Activated CD4-positive, alpha-beta memory T cell treated with anti-CD3 and anti-CD28 coated beads, Interleukin-2, amount 10 ng/mL, durations not matched to agents 7 days and 5 days (primary cell): ENCODE data around the gene RPRD1B. TPM values are rescaled to one million over a fixed set of nuclear protein-coding genes. Genes with fewer than 3 reads are reported as not detected.
"Not testable (repeated sequence)": the region's sequence is repeated elsewhere in the genome, so short reads cannot be mapped to it uniquely, and the experiment has no call there.

ENCODE experiments used
- CTCF ChIA-PET: fragments of 350-600 bp; sonication (Branson Sonifier 250); formaldehyde crosslinking; loops from one replicate; lab custom pipeline; 2021; ENCODE audit warnings: antibody characterized with exemption, inconsistent platforms; lab: Charles Lee
- POLR2A ChIA-PET: fragments of 350-600 bp; sonication (Branson Sonifier 250); formaldehyde crosslinking; loops from one replicate; lab custom pipeline; 2021; ENCODE audit warnings: antibody characterized with exemption; lab: Charles Lee
- DNase-seq: peaks from one replicate; pipeline ENCODE4 v3.0.0-alpha.2; 2020
- H3K27ac Mint-ChIP-seq: one replicate; pipeline ENCODE4 v1.8.0; 2021; ENCODE audit warnings: mild to moderate bottlenecking, mixed read lengths
- H3K27me3 Mint-ChIP-seq: one replicate; pipeline ENCODE4 v1.8.0; 2021; ENCODE audit warnings: mixed read lengths
- H3K36me3 Mint-ChIP-seq: one replicate; pipeline ENCODE4 v1.8.0; 2021; ENCODE audit warnings: low read depth, mixed read lengths
- H3K4me1 Mint-ChIP-seq: one replicate; pipeline ENCODE4 v1.8.0; 2021; ENCODE audit warnings: mixed read lengths
- H3K4me3 Mint-ChIP-seq: one replicate; pipeline ENCODE4 v1.8.0; 2021; ENCODE audit warnings: mild to moderate bottlenecking, mixed read lengths
- H3K9me3 Mint-ChIP-seq: one replicate; pipeline ENCODE4 v1.8.0; 2021; ENCODE audit warnings: mixed read lengths
- total RNA-seq, 2 experiments: library from RNA; stranded (reverse); gene quantifications; one replicate each; pipeline ENCODE4 v1.2.3, GENCODE V29; 2021

The RPRD1B gene
- total RNA-seq, 2 experiments from 2014 or later, result 27.6 to 33.2 TPM

DNA sequence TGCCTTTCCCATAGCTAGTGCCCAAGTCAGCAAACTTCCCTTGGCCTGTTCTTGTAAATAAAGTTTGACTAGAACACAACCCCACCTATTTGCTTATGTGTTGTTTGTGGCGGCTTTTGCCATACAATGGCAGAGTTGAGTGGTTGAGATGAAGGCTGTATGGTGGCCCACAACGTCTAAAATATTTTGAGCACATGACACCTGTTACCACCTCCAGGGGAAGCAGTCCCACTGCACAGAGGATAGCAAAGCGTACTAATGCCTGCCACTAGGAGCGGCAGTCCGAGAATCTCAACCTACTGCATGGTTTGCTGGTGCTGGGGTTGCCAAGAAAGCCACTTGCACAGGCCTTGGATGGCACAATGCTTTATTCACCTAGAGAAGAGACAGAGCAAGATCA lies 72.9 kb downstream of the RPRD1B start:
- no peak overlapping the region for H3K27ac Mint-ChIP-seq
- DNase-seq, result no peak
- no peaks in the 10 kb centered on the region for H3K4me1 Mint-ChIP-seq
- ChIA-PET CTCF (no interaction called here), POLR2A (no interaction called here)
- no peak overlapping the region for H3K4me3 Mint-ChIP-seq
- H3K27me3 Mint-ChIP-seq, result no peaks in the 10 kb centered on the region
- no peaks in the 10 kb centered on the region for H3K9me3 Mint-ChIP-seq
- H3K36me3 Mint-ChIP-seq, result no peaks in the 10 kb centered on the region

DNA sequence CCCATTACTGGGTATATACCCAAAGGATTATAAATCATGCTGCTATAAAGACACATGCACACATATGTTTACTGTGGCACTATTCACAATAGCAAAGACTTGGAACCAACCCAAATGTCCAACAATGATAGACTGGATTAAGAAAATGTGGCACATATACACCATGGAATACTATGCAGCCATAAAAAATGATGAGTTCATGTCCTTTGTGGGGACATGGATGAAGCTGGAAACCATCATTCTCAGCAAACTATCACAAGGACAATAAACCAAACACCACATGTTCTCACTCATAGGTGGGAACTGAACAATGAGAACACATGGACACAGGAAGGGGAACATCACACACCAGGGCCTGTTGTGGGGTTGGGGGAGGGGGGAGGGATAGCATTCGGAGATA lies 73.8 kb downstream of the RPRD1B start:
- DNase-seq, POLR2A ChIA-PET, CTCF ChIA-PET: not testable (repeated sequence)

DNA sequence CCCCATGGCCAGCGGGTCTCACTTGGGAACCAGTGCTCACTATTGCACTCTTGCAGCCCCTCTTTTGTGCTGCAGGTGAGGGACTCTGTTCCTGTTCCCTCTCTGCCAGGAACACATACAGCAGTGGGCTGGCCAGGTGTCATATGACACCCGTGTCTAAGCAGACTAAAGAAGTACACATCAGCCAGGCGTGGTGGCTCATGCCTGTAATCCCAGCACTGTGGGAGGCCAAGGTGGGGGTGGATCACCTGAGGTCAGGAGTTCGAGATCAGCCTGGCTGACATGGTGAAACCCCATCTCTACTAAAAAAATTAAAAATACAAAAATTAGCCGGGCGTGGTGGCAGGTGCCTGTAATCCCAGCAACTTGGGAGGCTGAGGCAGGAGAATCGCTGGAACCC lies 74.4 kb downstream of the RPRD1B start:
- H3K27me3 Mint-ChIP-seq, H3K27ac Mint-ChIP-seq, H3K36me3 Mint-ChIP-seq, H3K4me1 Mint-ChIP-seq, POLR2A ChIA-PET, DNase-seq, H3K9me3 Mint-ChIP-seq, H3K4me3 Mint-ChIP-seq, CTCF ChIA-PET: not testable (repeated sequence)

More for the DNA sequence above, 73.8 kb downstream of the RPRD1B start:
- H3K36me3 Mint-ChIP-seq, H3K27ac Mint-ChIP-seq, H3K9me3 Mint-ChIP-seq, H3K4me3 Mint-ChIP-seq, H3K4me1 Mint-ChIP-seq, H3K27me3 Mint-ChIP-seq: not testable (repeated sequence)

DNA sequence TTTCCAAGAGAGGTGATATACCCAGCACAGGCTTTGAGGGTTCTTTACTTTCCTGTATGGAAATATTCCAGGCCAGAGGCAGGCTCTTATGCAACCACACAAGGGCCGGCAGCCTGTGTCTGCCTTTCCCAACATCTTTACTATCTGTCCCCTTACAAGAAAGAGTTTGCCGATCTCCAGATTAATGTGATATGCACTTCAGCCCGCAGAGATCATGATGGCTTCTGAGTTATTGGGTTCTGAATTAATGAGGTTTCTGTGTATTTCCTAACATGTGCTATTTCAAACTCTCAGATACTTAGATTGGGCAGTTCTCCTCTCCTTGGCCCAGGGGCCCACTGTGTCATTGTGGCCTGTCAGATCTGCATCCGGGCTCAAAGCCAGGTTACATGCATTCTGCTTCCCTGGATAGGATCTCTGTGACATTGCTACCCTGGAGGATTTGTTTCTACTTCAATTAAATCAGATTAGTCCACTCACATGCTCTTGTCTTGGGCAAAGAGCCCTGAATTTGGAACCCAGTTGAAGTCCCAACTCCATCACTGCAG lies 75.0 kb downstream of the RPRD1B start:
- no peak for DNase-seq
- Mint-ChIP-seq H3K9me3 (no peaks in the 10 kb centered on the region), H3K36me3 (no peaks in the 10 kb centered on the region), H3K27me3 (no peaks in the 10 kb centered on the region), H3K27ac (no peak overlapping the region), H3K4me1 (peaks cover 8% of the 10 kb centered on the region), H3K4me3 (no peak overlapping the region)
- ChIA-PET POLR2A (no interaction called here), CTCF (interaction anchor here (1.0 kb wide), 1 partner anchor 113 kb away, joined by 5 read pairs; no protein-coding TSS in a partner anchor)

DNA sequence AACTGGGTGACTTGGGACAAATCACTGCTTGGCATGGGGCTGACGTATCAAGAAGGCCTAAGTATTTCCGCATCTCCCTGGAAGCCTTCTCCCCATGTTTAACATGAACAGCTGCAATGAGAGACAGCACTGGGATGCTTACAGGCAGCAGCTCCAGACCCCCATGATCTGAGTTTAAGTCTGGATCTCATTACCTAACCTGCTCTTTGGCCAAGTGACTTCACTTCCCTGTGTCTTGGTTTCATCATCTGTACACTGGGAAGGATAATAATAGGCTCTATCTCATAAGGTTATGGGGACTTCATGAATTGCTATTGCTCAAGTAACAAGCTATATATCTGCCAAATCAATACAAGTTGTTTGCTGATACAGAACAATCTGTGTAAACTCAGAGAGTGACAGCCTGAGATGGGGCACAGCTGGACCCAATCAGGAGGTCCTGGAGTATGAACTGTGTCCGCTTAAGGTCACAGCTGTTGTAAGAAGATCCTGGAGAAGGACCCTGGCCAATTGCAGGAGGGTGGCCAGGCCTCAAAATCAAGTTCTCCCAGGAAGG lies 75.5 kb downstream of the RPRD1B start:
- peak; percentile 8 for DNase-seq
- Mint-ChIP-seq H3K4me1 (peaks cover 14% of the 10 kb centered on the region), H3K4me3 (no peak overlapping the region), H3K27ac (no peak overlapping the region), H3K27me3 (no peaks in the 10 kb centered on the region), H3K9me3 (no peaks in the 10 kb centered on the region), H3K36me3 (no peaks in the 10 kb centered on the region)
- ChIA-PET CTCF (interaction anchor here (1.0 kb wide), 1 partner anchor 112 kb away, joined by 5 read pairs; no protein-coding TSS in a partner anchor), POLR2A (no interaction called here)

DNA sequence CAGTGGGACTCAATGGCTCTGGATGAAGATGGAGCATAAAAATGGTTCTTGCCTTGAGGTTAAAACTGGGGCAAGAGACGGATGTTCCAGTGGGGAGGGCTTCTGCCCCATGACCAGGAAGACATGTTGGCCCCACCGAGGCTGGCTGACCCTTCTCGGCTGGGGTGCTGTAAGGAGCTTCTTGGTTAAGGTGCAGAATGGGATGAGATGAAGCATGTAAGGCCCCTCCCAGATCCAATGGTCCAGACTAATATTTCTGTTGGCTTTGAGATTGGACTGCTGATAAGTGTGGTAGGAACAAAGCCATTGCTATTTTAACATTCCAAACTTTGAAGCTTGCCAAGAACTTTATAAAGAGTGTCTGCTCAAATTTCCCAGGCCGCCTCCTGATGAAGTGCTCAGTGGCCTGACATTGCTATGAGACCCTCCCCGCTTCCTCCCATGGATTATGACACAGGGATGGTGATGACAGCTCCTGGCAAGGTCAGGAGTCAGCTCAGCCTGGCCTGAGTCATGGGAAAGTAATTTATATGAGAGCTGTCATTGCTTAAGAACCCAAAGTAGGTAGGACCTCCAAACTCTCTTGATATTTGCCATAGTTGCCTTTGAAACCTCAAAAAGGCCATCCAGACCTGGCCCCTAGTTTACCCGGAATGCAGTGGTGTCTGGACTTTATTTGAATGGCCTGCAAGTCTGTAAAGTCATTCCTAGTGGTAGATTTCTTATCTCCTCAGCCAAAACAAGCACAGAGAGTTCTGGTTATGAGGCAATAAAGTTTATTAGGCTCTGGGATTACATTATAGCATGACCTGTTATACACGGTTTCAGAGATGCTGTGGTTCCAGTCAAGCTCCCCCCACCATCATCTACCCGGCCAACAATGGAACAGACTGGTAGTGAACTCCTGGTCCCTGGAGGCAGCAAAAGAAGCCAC lies 76.3 kb downstream of the RPRD1B start:
- Mint-ChIP-seq H3K4me1 (peaks cover 15% of the 10 kb centered on the region), H3K36me3 (no peaks in the 10 kb centered on the region), H3K27ac (no peak overlapping the region), H3K4me3 (no peak overlapping the region), H3K27me3 (no peaks in the 10 kb centered on the region), H3K9me3 (no peaks in the 10 kb centered on the region)
- POLR2A ChIA-PET, result no interaction called here
- DNase-seq, result peak; percentile 1
- CTCF ChIA-PET, result interaction anchor here (1.0 to 1.2 kb wide), 3 partner anchors 37 to 111 kb away, joined by 3 to 5 read pairs (median 4); no protein-coding TSS in a partner anchor

- ChIA-PET CTCF (interaction anchor here (1.2 kb wide), 2 partner anchors 37 to 38 kb away, joined by 3 to 4 read pairs; no protein-coding TSS in a partner anchor), POLR2A (no interaction called here)
- DNase-seq, result peak; percentile 5
- no peak overlapping the region for H3K27ac Mint-ChIP-seq
- H3K4me1 Mint-ChIP-seq, result peaks cover 15% of the 10 kb centered on the region
- no peak overlapping the region for H3K4me3 Mint-ChIP-seq
- H3K27me3 Mint-ChIP-seq, result peaks cover 3% of the 10 kb centered on the region
- no peaks in the 10 kb centered on the region for H3K36me3 Mint-ChIP-seq
- no peaks in the 10 kb centered on the region for H3K9me3 Mint-ChIP-seq
These were observed 77.1 kb downstream of the RPRD1B start for GRCh38 chr20:38110525-38111178.

- no peaks in the 10 kb centered on the region for H3K9me3 Mint-ChIP-seq
- H3K36me3 Mint-ChIP-seq, result no peaks in the 10 kb centered on the region
- peaks cover 16% of the 10 kb centered on the region for H3K4me1 Mint-ChIP-seq
- ChIA-PET POLR2A (interaction anchor here (0.6 to 1.0 kb wide), 2 partner anchors 8 to 55 kb away, joined by 3 read pairs; no protein-coding TSS in a partner anchor), CTCF (interaction anchor here (0.5 to 4.2 kb wide), 6 partner anchors 33 to 111 kb away, joined by 3 to 43 read pairs (median 4); no protein-coding TSS in a partner anchor)
- H3K4me3 Mint-ChIP-seq, result no peak overlapping the region
- H3K27me3 Mint-ChIP-seq, result peaks cover 7% of the 10 kb centered on the region
- DNase-seq, result peak; percentile 5
- no peak overlapping the region for H3K27ac Mint-ChIP-seq
These were observed 78.1 kb downstream of the RPRD1B start for GRCh38 chr20:38111366-38112232.

GRCh38 chr20:38112261-38112929 lies 78.8 kb downstream of the RPRD1B start:
- Mint-ChIP-seq H3K36me3 (no peaks in the 10 kb centered on the region), H3K4me1 (peaks cover 16% of the 10 kb centered on the region), H3K9me3 (no peaks in the 10 kb centered on the region), H3K27ac (no peak overlapping the region), H3K4me3 (no peak overlapping the region), H3K27me3 (peaks cover 14% of the 10 kb centered on the region)
- POLR2A ChIA-PET, result interaction anchor here (0.6 to 1.0 kb wide), 2 partner anchors 7 to 55 kb away, joined by 3 read pairs; no protein-coding TSS in a partner anchor
- no peak for DNase-seq
- CTCF ChIA-PET, result interaction anchor here (0.5 to 4.2 kb wide), 6 partner anchors 18 to 110 kb away, joined by 3 to 43 read pairs (median 6); no protein-coding TSS in a partner anchor

DNA sequence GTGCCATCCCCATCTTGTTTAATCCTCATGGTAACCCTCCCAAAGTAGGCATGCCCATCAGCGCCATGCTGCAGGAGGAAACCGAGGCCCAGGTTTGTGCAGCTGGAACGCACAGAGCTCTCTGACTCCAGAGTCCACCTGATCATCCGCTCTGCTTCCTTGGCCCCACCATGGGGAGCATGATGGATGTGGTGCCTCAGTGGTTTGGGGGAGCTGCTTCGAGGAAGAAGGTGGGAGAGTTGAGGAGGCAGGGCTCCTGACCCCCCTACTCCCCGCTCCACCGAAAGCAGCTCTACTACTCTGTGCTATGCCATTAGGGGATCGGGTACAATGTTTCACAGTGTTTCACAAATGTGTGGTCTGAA lies 79.4 kb downstream of the RPRD1B start:
- ChIA-PET CTCF (interaction anchor here (0.7 to 4.2 kb wide), 5 partner anchors 19 to 110 kb away, joined by 3 to 43 read pairs (median 8); no protein-coding TSS in a partner anchor), POLR2A (no interaction called here)
- DNase-seq, result peak; percentile 7
- Mint-ChIP-seq H3K36me3 (no peaks in the 10 kb centered on the region), H3K4me1 (peaks cover 16% of the 10 kb centered on the region), H3K4me3 (no peak overlapping the region), H3K9me3 (no peaks in the 10 kb centered on the region), H3K27me3 (peaks cover 18% of the 10 kb centered on the region), H3K27ac (no peak overlapping the region)
